HCT116 (cell line): ENCODE measurements around the gene CDK10. TPM values are rescaled to one million over a fixed set of nuclear protein-coding genes. Genes with fewer than 3 reads are reported as not detected.

Source experiments
- ATAC-seq: fragments of 200-7000 bp; cut with Tn5 transposase; 2 replicates; pipeline ENCODE4 v1.9.1; 2020; ENCODE audit warnings: mild to moderate bottlenecking, moderate library complexity
- BruUV-seq: library from RNA; stranded (reverse); fragments of 400-500 nt; replicated peaks from 2 replicates; lab custom pipeline; 2021; lab: Mats Ljungman, UMichigan
- CTCF ChIA-PET: fragments of 300-600 bp; sonication (Branson Sonifier 250); formaldehyde crosslinking; loops from one replicate; lab custom pipeline; 2021; ENCODE audit warnings: antibody characterized with exemption; lab: Charles Lee
- POLR2A ChIA-PET: fragments of 300-600, 350-600 bp; sonication (Branson Sonifier 250); formaldehyde crosslinking; loops from one replicate; lab custom pipeline; 2021; ENCODE audit warnings: antibody characterized with exemption; lab: Charles Lee
- RAD21 ChIA-PET, 2 experiments: fragments of 300-600 bp; sonication (Branson Sonifier 250); formaldehyde crosslinking; loops; one replicate each; lab custom pipeline; 2023; ENCODE audit warnings: low total read pairs in 2 of 2; ENCODE audit not compliant: uncharacterized antibody in 2 of 2, unreplicated experiment in 2 of 2, low non-redundant PET in 1 of 2; lab: Charles Lee
- DNase-seq: peaks from one replicate; pipeline ENCODE4 v3.0.0-alpha.2; 2010; ENCODE audit warnings: low read depth, low spot score
- H2AFZ ChIP-seq: fragments of 200-600 bp; shearing (Covaris generic), sonication (generic); 2 replicates; pipeline ENCODE4 v1.6.1; 2017; ENCODE audit warnings: low read depth, mixed run types, mixed read lengths, antibody characterized with exemption, low read length; ENCODE audit not compliant: poor library complexity, severe bottlenecking
- H3K27ac ChIP-seq: 2 replicates; pipeline ENCODE4 v1.5.1; 2012; ENCODE audit warnings: low read depth, low read length
- H3K27me3 ChIP-seq: fragments of 200-600 bp; sonication (generic); 2 replicates; pipeline ENCODE4 v1.6.1; 2016; ENCODE audit warnings: mixed run types, low read length, mixed read lengths; ENCODE audit not compliant: insufficient read depth
- H3K36me3 ChIP-seq, 2 experiments: fragments of 200-500 bp in 1 of 2; fragments of 200-600 bp in 1 of 2; sonication (Bioruptor generic) in 1 of 2; sonication (generic) in 1 of 2; 2 replicates each; pipeline versions ENCODE4 v1.5.1 to v1.6.1; 2014 to 2016; ENCODE audit warnings: low read length in 2 of 2, inconsistent platforms in 1 of 2, mixed read lengths in 1 of 2, mixed run types in 1 of 2; ENCODE audit not compliant: insufficient read depth in 2 of 2, control insufficient read depth in 1 of 2
- H3K4me1 ChIP-seq, 2 experiments: fragments of 200-600 bp in 1 of 2; sonication (generic) in 1 of 2; 2 replicates each; pipeline versions ENCODE4 v1.5.1 to v1.6.1; 2012 to 2017; ENCODE audit warnings: low read length in 2 of 2, inconsistent platforms in 1 of 2, mild to moderate bottlenecking in 1 of 2, mixed read lengths in 1 of 2, mixed run types in 1 of 2, moderate library complexity in 1 of 2; ENCODE audit not compliant: insufficient read depth in 2 of 2, control insufficient read depth in 1 of 2
- H3K4me2 ChIP-seq: fragments of 200-600 bp; sonication (generic); 2 replicates; pipeline ENCODE4 v1.6.1; 2017; ENCODE audit warnings: mixed run types, low read length, mixed read lengths
- H3K4me3 ChIP-seq, 2 experiments: fragments of 200-600 bp in 1 of 2; sonication (generic) in 1 of 2; replicated peaks in 1 of 2; 2 replicates each; pipeline ENCODE4 v1.5.1; 2011 to 2016; ENCODE audit warnings: low read length in 2 of 2, control low read depth in 1 of 2, low read depth in 1 of 2, mild to moderate bottlenecking in 1 of 2, mixed read lengths in 1 of 2, mixed run types in 1 of 2
- H3K79me2 ChIP-seq: fragments of 200-600 bp; sonication (generic); 2 replicates; pipeline ENCODE4 v1.6.1; 2017; ENCODE audit warnings: mild to moderate bottlenecking, mixed run types, low read length, moderate library complexity, mixed read lengths; ENCODE audit not compliant: insufficient read depth
- H3K9ac ChIP-seq: fragments of 200-600 bp; sonication (generic); 2 replicates; pipeline ENCODE4 v1.6.1; 2016; ENCODE audit warnings: low read length, mixed read lengths
- H3K9me2 ChIP-seq: fragments of 200-600 bp; sonication (generic), shearing (Covaris generic); 2 replicates; pipeline ENCODE4 v1.6.1; 2017; ENCODE audit warnings: mixed run types, mild to moderate bottlenecking, moderate library complexity; ENCODE audit not compliant: insufficient read depth
- H3K9me3 ChIP-seq, 2 experiments: fragments of 200-500 bp in 1 of 2; fragments of 200-600 bp in 1 of 2; sonication (Bioruptor generic) in 1 of 2; sonication (generic) in 1 of 2; 2 replicates each; pipeline ENCODE4 v1.6.1; 2014 to 2017; ENCODE audit warnings: low read length in 2 of 2, mixed read lengths in 2 of 2, inconsistent platforms in 1 of 2, low read depth in 1 of 2, mild to moderate bottlenecking in 1 of 2, mixed run types in 1 of 2, moderate library complexity in 1 of 2; ENCODE audit not compliant: control insufficient read depth in 1 of 2, insufficient read depth in 1 of 2
- H4K20me1 ChIP-seq: fragments of 200-600 bp; sonication (generic), shearing (Covaris generic); 2 replicates; pipeline ENCODE4 v1.6.1; 2017; ENCODE audit warnings: mixed run types, mild to moderate bottlenecking, moderate library complexity; ENCODE audit not compliant: insufficient read depth
- CBX3 ChIP-seq: IDR thresholded peaks from 2 replicates; pipeline ENCODE4 v1.6.1; 2012; ENCODE audit warnings: low read depth
- CTCF ChIP-seq, 3 experiments: fragments of 200-600 bp in 1 of 3; sonication (generic) in 1 of 3; IDR thresholded peaks in 2 of 3; conservative IDR thresholded peaks in 1 of 3; 2 replicates each; pipeline ENCODE4 v1.5.1; 2012 to 2017; ENCODE audit warnings: low read depth in 2 of 3, low read length in 2 of 3, antibody characterized with exemption in 1 of 3, borderline replicate concordance in 1 of 3, control low read depth in 1 of 3, mild to moderate bottlenecking in 1 of 3, mixed read lengths in 1 of 3, mixed run types in 1 of 3, moderate library complexity in 1 of 3; ENCODE audit not compliant: insufficient read depth in 1 of 3
- MAX ChIP-seq: IDR thresholded peaks from 2 replicates; pipeline ENCODE4 v1.6.1; 2012
- POLR2A ChIP-seq: IDR thresholded peaks from 2 replicates; pipeline ENCODE4 v1.7.0; 2011; ENCODE audit warnings: borderline replicate concordance; ENCODE audit not compliant: insufficient read depth, insufficient read length; ENCODE audit errors: extremely low read depth
- POLR2AphosphoS5 ChIP-seq: IDR thresholded peaks from 2 replicates; pipeline ENCODE4 v1.6.1; 2011; ENCODE audit warnings: mild to moderate bottlenecking, low read depth, low read length, moderate library complexity
- SIN3A ChIP-seq: IDR thresholded peaks from 2 replicates; pipeline ENCODE4 v1.6.1; 2012; ENCODE audit warnings: low read depth
- SP1 ChIP-seq: IDR thresholded peaks from 2 replicates; pipeline ENCODE4 v1.6.1; 2012; ENCODE audit warnings: low read depth
- SRF ChIP-seq: IDR thresholded peaks from 2 replicates; pipeline ENCODE4 v1.6.1; 2012; ENCODE audit warnings: low read depth
- TCF7L2 ChIP-seq: IDR thresholded peaks from 2 replicates; pipeline ENCODE4 v1.7.0; 2011; ENCODE audit warnings: borderline replicate concordance, inconsistent platforms; ENCODE audit not compliant: insufficient read depth, insufficient read length; ENCODE audit errors: extremely low read depth
- YY1 ChIP-seq: IDR thresholded peaks from 2 replicates; pipeline ENCODE4 v1.6.1; 2011; ENCODE audit warnings: low read length, low read depth, moderate library complexity, mild to moderate bottlenecking; ENCODE audit not compliant: insufficient replicate concordance; ENCODE audit errors: extremely low read depth
- ZFX ChIP-seq: fragments of 450-650 bp; IDR thresholded peaks from 2 replicates; pipeline ENCODE4 v1.6.1; 2017
- intact Hi-C: fragments of 100-400 bp; cut with micrococcal nuclease; formaldehyde crosslinking; loops from 2 replicates; pipeline ENCODE4 v1.10.0; 2022
- total RNA-seq: library from RNA; stranded (reverse); gene quantifications from one replicate; pipeline ENCODE4 v1.2.1, GENCODE V29; 2021; ENCODE audit not compliant: unreplicated experiment
- TF ChIP-seq, protein P1 (sequence below): IDR thresholded peaks from 2 replicates; pipeline ENCODE4 v1.6.1; 2011; ENCODE audit warnings: mild to moderate bottlenecking, low read length, moderate library complexity; ENCODE audit not compliant: insufficient replicate concordance; ENCODE audit errors: extremely low read depth

CDK10 gene
- total RNA-seq, 1 experiment from 2014 or later: 165 TPM

DNA sequence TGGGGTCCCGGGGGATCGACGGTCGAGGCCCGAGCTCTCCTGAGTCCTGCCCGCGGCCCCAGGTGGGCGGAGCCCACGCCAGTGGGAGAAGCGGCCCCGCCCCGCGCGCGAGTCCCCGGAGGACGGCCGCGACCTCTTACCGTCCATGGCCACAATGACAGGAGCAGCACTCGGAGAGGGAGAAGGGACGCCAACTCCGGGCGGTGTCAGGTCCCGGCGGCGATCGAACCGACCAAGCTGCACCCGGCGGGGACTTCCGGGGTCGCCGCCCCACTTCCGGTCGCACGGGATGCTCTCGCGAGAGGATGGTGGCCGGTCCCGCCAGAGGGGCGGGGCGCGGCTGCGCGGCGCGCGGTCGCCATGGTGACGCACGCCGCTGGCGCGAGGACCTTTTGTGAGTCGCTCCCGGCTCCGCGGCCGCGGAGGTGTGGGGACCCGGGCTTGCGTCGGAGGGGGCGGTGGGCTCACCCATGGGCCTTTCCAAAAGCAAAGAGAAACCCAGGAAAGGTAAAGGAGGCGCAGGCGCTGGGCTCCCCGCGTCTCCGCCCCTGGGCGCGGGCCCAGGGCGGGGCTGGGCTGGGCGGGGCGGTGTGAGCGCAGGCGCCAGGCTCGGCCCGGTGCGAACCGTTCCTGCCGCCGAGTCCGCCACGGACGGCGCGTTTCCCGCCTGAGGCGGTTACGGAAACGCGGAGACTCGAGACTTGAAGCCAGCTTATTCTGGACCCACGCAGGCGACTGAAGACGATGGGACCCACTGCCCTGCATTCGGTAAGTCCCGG, 28.9 kb upstream of the CDK10 start, which contains the start of the genes CHMP1A and SPATA33:
TSS of gene CHMP1A (minus strand) at position 267 of the 779 bp plus-strand sequence. CDS start at position 147, 120 bp downstream.
TSS of gene SPATA33 (plus strand) at position 395 of the 779 bp plus-strand sequence. CDS start at position 471, 76 bp downstream.
- intact Hi-C loops: no loop called here
- TF ChIP-seq SP1 (peak; percentile 9; the same call in 1 of the 2 replicates), CBX3 (no peak), SIN3A (peak; percentile 96), TCF7L2 (peak; percentile 16), MAX (peak; percentile 89), YY1 (peak; percentile 69), ZFX (peak; percentile 44; the same call in 1 of the 2 replicates), POLR2AphosphoS5 (peak; percentile 79), SRF (no peak; the same call in 1 of the 2 replicates), POLR2A (peak; percentile 89), CTCF (IDR thresholded peaks at IDR 0.05 in 2 of 3, conservative IDR thresholded peaks at IDR 0.05 in 1 of 3; ENCODE audit: borderline replicate concordance in 1 of 3, insufficient read depth in 1 of 3, low read depth in 2 of 3, low read length in 2 of 3) (no peak)
- TF ChIP-seq, protein P1, sequence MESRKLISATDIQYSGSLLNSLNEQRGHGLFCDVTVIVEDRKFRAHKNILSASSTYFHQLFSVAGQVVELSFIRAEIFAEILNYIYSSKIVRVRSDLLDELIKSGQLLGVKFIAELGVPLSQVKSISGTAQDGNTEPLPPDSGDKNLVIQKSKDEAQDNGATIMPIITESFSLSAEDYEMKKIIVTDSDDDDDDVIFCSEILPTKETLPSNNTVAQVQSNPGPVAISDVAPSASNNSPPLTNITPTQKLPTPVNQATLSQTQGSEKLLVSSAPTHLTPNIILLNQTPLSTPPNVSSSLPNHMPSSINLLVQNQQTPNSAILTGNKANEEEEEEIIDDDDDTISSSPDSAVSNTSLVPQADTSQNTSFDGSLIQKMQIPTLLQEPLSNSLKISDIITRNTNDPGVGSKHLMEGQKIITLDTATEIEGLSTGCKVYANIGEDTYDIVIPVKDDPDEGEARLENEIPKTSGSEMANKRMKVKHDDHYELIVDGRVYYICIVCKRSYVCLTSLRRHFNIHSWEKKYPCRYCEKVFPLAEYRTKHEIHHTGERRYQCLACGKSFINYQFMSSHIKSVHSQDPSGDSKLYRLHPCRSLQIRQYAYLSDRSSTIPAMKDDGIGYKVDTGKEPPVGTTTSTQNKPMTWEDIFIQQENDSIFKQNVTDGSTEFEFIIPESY: peak; percentile 97

More for the DNA sequence above, 28.9 kb upstream of the CDK10 start, which contains the start of the genes CHMP1A and SPATA33:
- H3K9me2 ChIP-seq: no peaks in the 10 kb centered on the region
- H3K79me2 ChIP-seq: peaks cover 85% of the 10 kb centered on the region
- ChIA-PET POLR2A (interaction anchor here (0.8 to 1.9 kb wide), 5 partner anchors 19 to 266 kb away, joined by 3 to 6 read pairs (median 3); partner anchors contain the start of gene TUBB3), CTCF (interaction anchor here (1.0 to 2.5 kb wide), 4 partner anchors 11 to 43 kb away, joined by 3 to 6 read pairs (median 4); partner anchors contain the start of gene SPATA2L), RAD21 (no interaction called here)
- peak within 1 kb of the TSS; percentile 92 to 97 for H3K4me3 ChIP-seq
- peak within 1 kb of the TSS; percentile 49 for H2AFZ ChIP-seq
- H3K27ac ChIP-seq: peak within 1 kb of the TSS; percentile 89
- H3K9me3 ChIP-seq: no peaks in the 10 kb centered on the region
- H4K20me1 ChIP-seq: no peaks in the 10 kb centered on the region; the same call in 1 of the 2 replicates
- DNase-seq (peak; percentile 80), ATAC-seq (peak; percentile 91)
- no TSS peak for BruUV-seq
- H3K4me1 ChIP-seq: peaks cover 16 to 26% of the 10 kb centered on the region in 2 experiments; a peak in 3 of 4 replicates
- H3K27me3 ChIP-seq: no peaks in the 10 kb centered on the region
- peak within 1 kb of the TSS; percentile 98 for H3K4me2 ChIP-seq
- peaks cover 26 to 40% of the 10 kb centered on the region in 2 experiments for H3K36me3 ChIP-seq
- peak within 1 kb of the TSS; percentile 97 for H3K9ac ChIP-seq
